Measurements from ENCODE around the gene DST.

DNA sequence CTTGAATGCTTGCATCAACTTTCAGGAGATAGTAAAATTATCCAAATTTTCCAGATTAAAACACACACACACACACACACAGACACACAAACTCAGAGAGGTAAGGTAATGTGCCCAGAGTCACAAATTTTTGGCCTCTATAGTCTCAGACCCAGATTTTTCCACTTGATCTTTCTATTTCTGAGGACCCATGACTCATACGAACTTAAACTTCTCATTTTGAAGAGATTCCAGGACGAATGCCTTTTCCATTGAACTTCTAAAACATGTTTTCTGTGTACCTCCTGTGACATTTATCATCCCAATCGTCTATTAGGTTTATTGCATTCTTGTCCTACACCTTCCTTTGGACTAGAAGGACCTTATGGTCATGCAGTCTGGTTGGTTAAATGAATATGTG lies 222.4 kb downstream of the DST start:
- TF ChIP-seq RCOR1 (IDR thresholded peaks at IDR 0.05; ENCODE audit: low read length) (no peak), CTCF (IDR thresholded peaks at IDR 0.05) (no peak), NFIC (IDR thresholded peaks at IDR 0.05; ENCODE audit: borderline replicate concordance) (no peak)
- TF ChIP-seq, protein P1, sequence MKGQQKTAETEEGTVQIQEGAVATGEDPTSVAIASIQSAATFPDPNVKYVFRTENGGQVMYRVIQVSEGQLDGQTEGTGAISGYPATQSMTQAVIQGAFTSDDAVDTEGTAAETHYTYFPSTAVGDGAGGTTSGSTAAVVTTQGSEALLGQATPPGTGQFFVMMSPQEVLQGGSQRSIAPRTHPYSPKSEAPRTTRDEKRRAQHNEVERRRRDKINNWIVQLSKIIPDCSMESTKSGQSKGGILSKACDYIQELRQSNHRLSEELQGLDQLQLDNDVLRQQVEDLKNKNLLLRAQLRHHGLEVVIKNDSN (IDR thresholded peaks at IDR 0.05; ENCODE audit: borderline replicate concordance, low read depth) = no peak

Measured in SK-N-SH (cell line).